MCF 10A (cell line): ENCODE measurements around the gene ECEL1. TPM values are rescaled to one million over a fixed set of nuclear protein-coding genes. Genes with fewer than 3 reads are reported as not detected.
"Not testable (repeated sequence)": the region's sequence is repeated elsewhere in the genome, so short reads cannot be mapped to it uniquely, and the experiment has no call there.

ENCODE experiments used
- BruUV-seq: library from RNA; stranded (reverse); fragments of 400-500 nt; replicated peaks from 2 replicates; lab custom pipeline; 2021; lab: Mats Ljungman, UMichigan
- CTCF ChIA-PET: fragments of 300-600 bp; sonication (Branson Sonifier 250); formaldehyde crosslinking; extraction: SDS; loops from one replicate; lab custom pipeline; 2021; ENCODE audit warnings: antibody characterized with exemption, inconsistent platforms; lab: Yijun Ruan, JAX
- POLR2A ChIA-PET: fragments of 300-600, 350-650 bp; sonication (Branson Sonifier 250); formaldehyde crosslinking; extraction: SDS; loops from one replicate; lab custom pipeline; 2020; ENCODE audit warnings: antibody characterized with exemption, inconsistent platforms; lab: Yijun Ruan, JAX
- DNase-seq: peaks from one replicate; pipeline ENCODE4 v3.0.0-alpha.2; 2018; ENCODE audit not compliant: unreplicated experiment
- H3K27ac Mint-ChIP-seq: one replicate; pipeline ENCODE4 v1.8.0; 2022; ENCODE audit warnings: mild to moderate bottlenecking, low read depth, mixed read lengths; ENCODE audit not compliant: unreplicated experiment
- H3K27me3 Mint-ChIP-seq: one replicate; pipeline ENCODE4 v1.8.0; 2022; ENCODE audit warnings: mixed read lengths; ENCODE audit not compliant: insufficient read depth, unreplicated experiment
- H3K36me3 Mint-ChIP-seq: one replicate; pipeline ENCODE4 v1.8.0; 2022; ENCODE audit warnings: mild to moderate bottlenecking, moderate library complexity, mixed read lengths; ENCODE audit not compliant: insufficient read depth, unreplicated experiment
- H3K4me1 Mint-ChIP-seq: one replicate; pipeline ENCODE4 v1.8.0; 2022; ENCODE audit warnings: mixed read lengths; ENCODE audit not compliant: insufficient read depth, unreplicated experiment
- H3K4me3 Mint-ChIP-seq: one replicate; pipeline ENCODE4 v1.8.0; 2022; ENCODE audit warnings: mild to moderate bottlenecking, moderate library complexity, mixed read lengths; ENCODE audit not compliant: unreplicated experiment
- H3K9me3 Mint-ChIP-seq: one replicate; pipeline ENCODE4 v1.8.0; 2022; ENCODE audit warnings: mixed read lengths; ENCODE audit not compliant: unreplicated experiment
- intact Hi-C: fragments of 100-400 bp; cut with micrococcal nuclease; formaldehyde crosslinking; loops from 2 replicates; pipeline ENCODE4 v1.14.1; 2022
- total RNA-seq: library from RNA; stranded (reverse); gene quantifications from 2 replicates; pipeline ENCODE4 v1.2.3, GENCODE V29; 2022
- TF ChIP-seq, protein P1 (sequence below): fragments of 200-600 bp; IDR thresholded peaks from one replicate; pipeline ENCODE4 v1.8.0; 2022; ENCODE audit warnings: antibody characterized with exemption, mild to moderate bottlenecking; ENCODE audit not compliant: unreplicated experiment

The ECEL1 gene
- total RNA-seq, 1 experiment from 2014 or later = not detected

DNA sequence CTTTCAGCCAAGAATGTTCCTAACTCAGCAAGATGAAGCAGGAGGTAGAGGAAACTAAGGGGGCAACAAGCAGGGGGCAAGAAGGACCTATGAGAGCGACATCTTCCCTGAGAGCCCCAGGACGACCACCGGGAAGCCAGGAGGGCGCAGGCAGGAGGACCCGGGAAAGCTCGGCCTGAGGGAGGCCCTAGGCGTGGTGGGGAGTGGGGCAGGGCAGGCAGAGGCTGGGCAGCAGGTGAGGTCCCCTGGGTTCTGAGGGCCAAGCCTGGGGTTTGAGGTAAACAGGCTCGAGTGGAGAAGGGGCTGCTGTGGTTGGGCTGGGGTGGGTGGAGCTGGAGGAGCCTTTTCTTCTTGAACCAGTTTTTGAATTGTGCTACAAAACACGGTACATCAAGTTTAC, 33.0 kb downstream of the ECEL1 start:
- Mint-ChIP-seq H3K36me3 (no peaks in the 10 kb centered on the region), H3K9me3 (no peaks in the 10 kb centered on the region), H3K27me3 (peaks cover 18% of the 10 kb centered on the region), H3K4me1 (peaks cover 9% of the 10 kb centered on the region), H3K27ac (no peak overlapping the region), H3K4me3 (no peak overlapping the region)
- BruUV-seq = no TSS peak
- no peak for DNase-seq
- ChIA-PET CTCF (interaction anchor here (1.7 kb wide), 1 partner anchor 15 kb away, joined by 5 read pairs; no protein-coding TSS in a partner anchor), POLR2A (no interaction called here)
- TF ChIP-seq, protein P1, sequence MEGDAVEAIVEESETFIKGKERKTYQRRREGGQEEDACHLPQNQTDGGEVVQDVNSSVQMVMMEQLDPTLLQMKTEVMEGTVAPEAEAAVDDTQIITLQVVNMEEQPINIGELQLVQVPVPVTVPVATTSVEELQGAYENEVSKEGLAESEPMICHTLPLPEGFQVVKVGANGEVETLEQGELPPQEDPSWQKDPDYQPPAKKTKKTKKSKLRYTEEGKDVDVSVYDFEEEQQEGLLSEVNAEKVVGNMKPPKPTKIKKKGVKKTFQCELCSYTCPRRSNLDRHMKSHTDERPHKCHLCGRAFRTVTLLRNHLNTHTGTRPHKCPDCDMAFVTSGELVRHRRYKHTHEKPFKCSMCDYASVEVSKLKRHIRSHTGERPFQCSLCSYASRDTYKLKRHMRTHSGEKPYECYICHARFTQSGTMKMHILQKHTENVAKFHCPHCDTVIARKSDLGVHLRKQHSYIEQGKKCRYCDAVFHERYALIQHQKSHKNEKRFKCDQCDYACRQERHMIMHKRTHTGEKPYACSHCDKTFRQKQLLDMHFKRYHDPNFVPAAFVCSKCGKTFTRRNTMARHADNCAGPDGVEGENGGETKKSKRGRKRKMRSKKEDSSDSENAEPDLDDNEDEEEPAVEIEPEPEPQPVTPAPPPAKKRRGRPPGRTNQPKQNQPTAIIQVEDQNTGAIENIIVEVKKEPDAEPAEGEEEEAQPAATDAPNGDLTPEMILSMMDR = no peak
- intact Hi-C loops = no loop called here

DNA sequence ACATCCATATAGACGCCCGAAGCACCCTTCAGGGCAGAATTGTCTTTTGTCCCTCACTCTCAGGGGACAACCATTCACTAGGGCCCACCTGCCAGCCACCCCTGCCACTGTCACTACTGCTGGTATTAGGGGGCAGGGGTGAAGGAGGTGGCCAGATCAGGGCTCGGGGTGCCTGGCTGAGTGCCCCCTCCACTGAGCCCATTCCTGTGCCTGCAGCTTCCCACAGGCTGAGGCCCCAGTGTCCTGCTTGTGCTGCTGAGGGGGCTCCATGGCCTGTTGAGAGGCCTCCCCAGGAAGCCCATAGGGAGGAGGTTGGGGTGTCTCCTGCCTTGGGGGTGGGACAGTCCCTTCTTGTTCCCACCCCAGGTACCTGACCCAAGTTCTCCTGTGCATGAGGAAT, 36.0 kb downstream of the ECEL1 start:
- H3K4me1 Mint-ChIP-seq, H3K4me3 Mint-ChIP-seq, H3K9me3 Mint-ChIP-seq, DNase-seq, CTCF ChIA-PET, H3K27ac Mint-ChIP-seq, H3K36me3 Mint-ChIP-seq, BruUV-seq, intact Hi-C loops: not testable (repeated sequence)
- peaks cover 18% of the 10 kb centered on the region for H3K27me3 Mint-ChIP-seq
- POLR2A ChIA-PET = interaction anchor here (0.7 kb wide), 1 partner anchor 87 kb away, joined by 3 read pairs; no protein-coding TSS in a partner anchor

DNA sequence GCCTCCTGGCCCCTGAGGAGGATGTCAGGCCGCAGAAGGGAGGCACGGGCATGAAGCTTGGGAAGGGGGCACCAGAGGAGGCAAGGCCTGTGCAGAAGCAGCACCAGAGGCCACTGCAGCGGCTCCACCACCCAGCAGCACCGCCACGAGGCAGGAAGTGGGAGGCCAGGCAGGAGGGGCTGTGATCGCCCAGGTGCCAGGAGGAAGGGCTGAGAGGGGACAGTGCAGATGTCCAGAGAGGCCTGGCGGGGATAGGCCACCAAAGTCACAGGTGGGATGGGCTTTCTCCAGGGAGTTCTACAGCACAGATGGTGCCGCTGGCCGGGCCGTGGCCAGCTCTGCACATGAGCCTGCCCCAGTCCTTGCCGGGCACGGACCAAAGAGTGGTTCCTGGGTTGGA, 37.7 kb downstream of the ECEL1 start:
- BruUV-seq = no TSS peak
- ChIA-PET CTCF (no interaction called here), POLR2A (no interaction called here)
- intact Hi-C loops = no loop called here
- H3K9me3 Mint-ChIP-seq = no peaks in the 10 kb centered on the region
- H3K4me1 Mint-ChIP-seq = no peaks in the 10 kb centered on the region
- H3K36me3 Mint-ChIP-seq = no peaks in the 10 kb centered on the region
- TF ChIP-seq, protein P1 = no peak
- peaks cover 18% of the 10 kb centered on the region for H3K27me3 Mint-ChIP-seq
- no peak overlapping the region for H3K4me3 Mint-ChIP-seq
- no peak for DNase-seq
- no peak overlapping the region for H3K27ac Mint-ChIP-seq

DNA sequence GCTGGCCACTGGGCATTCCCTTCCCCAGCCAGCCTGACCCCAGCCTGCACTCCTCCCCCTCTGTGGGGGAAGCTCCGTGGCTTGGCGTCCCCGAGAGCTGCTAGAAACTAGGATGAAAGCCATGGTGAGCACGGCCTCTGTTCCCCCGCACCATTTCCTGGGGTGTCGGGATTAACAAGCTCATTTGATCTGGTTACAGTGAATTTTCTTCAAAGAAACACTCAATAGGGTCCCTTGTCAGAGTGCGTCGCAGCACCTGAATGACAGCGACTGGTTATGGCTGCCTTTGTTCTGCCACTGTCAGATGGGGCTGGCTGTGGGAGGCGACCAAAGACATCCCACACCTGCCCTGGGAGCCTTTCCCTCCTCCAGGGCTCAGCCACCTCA, 39.3 kb downstream of the ECEL1 start:
- H3K27me3 Mint-ChIP-seq = peaks cover 3% of the 10 kb centered on the region
- intact Hi-C loops = no loop called here
- TF ChIP-seq, protein P1 = no peak
- ChIA-PET CTCF (interaction anchor here (0.6 to 3.1 kb wide), 5 partner anchors 11 to 107 kb away, joined by 3 to 17 read pairs (median 3); no protein-coding TSS in a partner anchor), POLR2A (no interaction called here)
- DNase-seq = no peak
- H3K4me3 Mint-ChIP-seq = no peak overlapping the region
- H3K36me3 Mint-ChIP-seq = no peaks in the 10 kb centered on the region
- no TSS peak for BruUV-seq
- no peaks in the 10 kb centered on the region for H3K9me3 Mint-ChIP-seq
- no peaks in the 10 kb centered on the region for H3K4me1 Mint-ChIP-seq
- no peak overlapping the region for H3K27ac Mint-ChIP-seq
